HepG2 (cell line): ENCODE results near the gene CARMIL3. TPM values are rescaled to one million over a fixed set of nuclear protein-coding genes. Genes with fewer than 3 reads are reported as not detected.

Experiments used
- ARID2 ChIP-seq: sonication (generic); formaldehyde crosslinking; IDR thresholded peaks from 2 replicates; pipeline ENCODE4 v1.8.1; 2022; ENCODE audit warnings: mild to moderate bottlenecking, missing genetic modification reagents, borderline replicate concordance
- ATF3 ChIP-seq: sonication (generic); formaldehyde crosslinking; IDR thresholded peaks from 2 replicates; pipeline ENCODE4 v1.4.0; 2020; ENCODE audit warnings: missing genetic modification reagents
- FOXA1 ChIP-seq, 2 experiments: fragments of 450-650 bp in 1 of 2; sonication (generic) in 1 of 2; formaldehyde crosslinking in 1 of 2; IDR thresholded peaks; 2 replicates each; pipeline versions ENCODE4 v1.4.0 to v1.6.1; 2016 to 2020; ENCODE audit warnings: missing genetic modification reagents in 1 of 2
- GABPB1 ChIP-seq: IDR thresholded peaks from 2 replicates; pipeline ENCODE4 v1.6.1; 2016; ENCODE audit warnings: mild to moderate bottlenecking, missing genetic modification reagents, moderate library complexity, missing compliant biosample characterization
- GPN1 ChIP-seq: sonication (generic); formaldehyde crosslinking; IDR thresholded peaks from 2 replicates; pipeline ENCODE4 v1.5.1; 2020; ENCODE audit warnings: missing genetic modification reagents, borderline replicate concordance
- ISL2 ChIP-seq: sonication (generic); formaldehyde crosslinking; IDR thresholded peaks from 2 replicates; pipeline ENCODE4 v1.5.0; 2020; ENCODE audit warnings: missing genetic modification reagents
- MAZ ChIP-seq, 2 experiments: sonication (generic) in 1 of 2; formaldehyde crosslinking in 1 of 2; IDR thresholded peaks; 2 replicates each; pipeline versions ENCODE4 v1.5.0 to v1.6.1; 2012 to 2020; ENCODE audit warnings: low read depth in 2 of 2, mild to moderate bottlenecking in 2 of 2, borderline replicate concordance in 1 of 2, improper control_type of control experiment in 1 of 2, low read length in 1 of 2, missing genetic modification reagents in 1 of 2, moderate library complexity in 1 of 2
- MTERF4 ChIP-seq: sonication (generic); formaldehyde crosslinking; IDR thresholded peaks from 2 replicates; pipeline ENCODE4 v1.8.0; 2023; ENCODE audit warnings: mild to moderate bottlenecking, missing genetic modification reagents
- NR2F2 ChIP-seq: IDR thresholded peaks from 2 replicates; pipeline ENCODE4 v1.6.1; 2012; ENCODE audit warnings: low read depth, inconsistent platforms, borderline replicate concordance
- PHF5A ChIP-seq: IDR thresholded peaks from one replicate; pipeline ENCODE4 v1.6.1; 2018; ENCODE audit warnings: low read depth, missing genetic modification reagents; ENCODE audit not compliant: unreplicated experiment
- REST ChIP-seq, 2 experiments: IDR thresholded peaks; 2 replicates each; pipeline ENCODE4 v1.6.1; 2011 to 2012; ENCODE audit warnings: low read length in 2 of 2, borderline replicate concordance in 1 of 2, low read depth in 1 of 2, mild to moderate bottlenecking in 1 of 2, moderate library complexity in 1 of 2
- RNF2 ChIP-seq: fragments of 450-650 bp; conservative IDR thresholded peaks from 2 replicates; pipeline ENCODE4 v1.6.1; 2016; ENCODE audit warnings: low read depth
- SIX4 ChIP-seq: sonication (generic); formaldehyde crosslinking; IDR thresholded peaks from 2 replicates; pipeline ENCODE4 v1.4.0; 2020; ENCODE audit warnings: missing genetic modification reagents
- SMARCE1 ChIP-seq: fragments of 450-650 bp; IDR thresholded peaks from 2 replicates; pipeline ENCODE4 v1.6.1; 2017; ENCODE audit warnings: borderline replicate concordance
- SP4 ChIP-seq: sonication (generic); formaldehyde crosslinking; IDR thresholded peaks from 2 replicates; pipeline ENCODE4 v1.8.1; 2023; ENCODE audit warnings: mild to moderate bottlenecking, missing genetic modification reagents
- THRA ChIP-seq: sonication (generic); formaldehyde crosslinking; IDR thresholded peaks from 2 replicates; pipeline ENCODE4 v1.4.0; 2020; ENCODE audit warnings: missing genetic modification reagents, borderline replicate concordance
- ZBTB38 ChIP-seq: sonication (generic); formaldehyde crosslinking; IDR thresholded peaks from 2 replicates; pipeline ENCODE4 v1.5.1; 2020; ENCODE audit warnings: mild to moderate bottlenecking, missing genetic modification reagents
- ZFAT ChIP-seq: sonication (generic); formaldehyde crosslinking; conservative IDR thresholded peaks from 2 replicates; pipeline ENCODE4 v1.8.1; 2023; ENCODE audit warnings: missing genetic modification reagents, inconsistent platforms
- ZIK1 ChIP-seq: sonication (generic); formaldehyde crosslinking; IDR thresholded peaks from 2 replicates; pipeline ENCODE4 v1.5.0; 2020; ENCODE audit warnings: mild to moderate bottlenecking, low read depth, missing genetic modification reagents, borderline replicate concordance
- ZNF431 ChIP-seq: sonication (generic); formaldehyde crosslinking; IDR thresholded peaks from 2 replicates; pipeline ENCODE4 v1.9.0; 2022; ENCODE audit warnings: missing genetic modification reagents, low read depth, mild to moderate bottlenecking, borderline replicate concordance
- ZNF513 ChIP-seq: sonication (generic); formaldehyde crosslinking; conservative IDR thresholded peaks from 2 replicates; pipeline ENCODE4 v1.5.0; 2020; ENCODE audit warnings: missing genetic modification reagents
- ZNF740 ChIP-seq: sonication (generic); formaldehyde crosslinking; IDR thresholded peaks from 2 replicates; pipeline ENCODE4 v1.4.0; 2020; ENCODE audit warnings: missing genetic modification reagents
- polyA plus RNA-seq, 8 experiments: library from polyadenylated mRNA; depleted of rRNA in 3 of 8; stranded (reverse) in 7 of 8; unstranded in 1 of 8; fragments of >200 nt; fragmentation: Illumina TruSeq in 4 of 8; extraction: Trizol in 4 of 8; gene quantifications; 2 replicates each; pipeline versions ENCODE4 v1.2.1 to v1.2.3, GENCODE V29; 2011 to 2016; ENCODE audit warnings: low read depth in 4 of 8, missing spikeins in 1 of 8, mixed read lengths in 1 of 8; ENCODE audit not compliant: insufficient read depth in 1 of 8
- total RNA-seq, 5 experiments: library from RNA; depleted of rRNA; stranded (reverse); fragments of >200 nt; fragmentation: Illumina TruSeq; extraction: Trizol; gene quantifications; 2 replicates each; pipeline ENCODE4 v1.2.3, GENCODE V29; 2016; ENCODE audit warnings: low read depth in 1 of 5

CARMIL3 gene
- total and polyA plus RNA-seq, 2 of the 13 experiments (the other 11 are each of a cell fraction or from before 2014, with no cell fraction given) = 0.27 to 0.55 TPM

- TF ChIP-seq REST (IDR thresholded peaks at IDR 0.05; ENCODE audit: borderline replicate concordance in 1 of 2, low read depth in 1 of 2, low read length in 2 of 2) = no peak
- no peak for TF ChIP-seq SIX4
- no peak for TF ChIP-seq FOXA1 (IDR thresholded peaks at IDR 0.05)
- no peak for TF ChIP-seq FOXA1 (CRISPR knock-in tag; IDR thresholded peaks at IDR 0.05)
- no peak for TF ChIP-seq ZNF513
- TF ChIP-seq ZNF431 = no peak
- no peak for TF ChIP-seq MTERF4 (CRISPR knock-in tag)
- TF ChIP-seq PHF5A = no peak
- TF ChIP-seq MAZ (IDR thresholded peaks at IDR 0.05; ENCODE audit: borderline replicate concordance, low read depth, low read length) = no peak
- no peak for TF ChIP-seq MAZ (CRISPR knock-in tag; IDR thresholded peaks at IDR 0.05; ENCODE audit: low read depth)
- TF ChIP-seq NR2F2 = no peak
- TF ChIP-seq ZFAT (CRISPR knock-in tag) = no peak
- TF ChIP-seq THRA (CRISPR knock-in tag) = no peak
- TF ChIP-seq ARID2 (CRISPR knock-in tag) = 0 out of 2 replicates have a peak, but pooled peaks have one; percentile 26
- no peak for TF ChIP-seq GPN1
- TF ChIP-seq ATF3 (CRISPR knock-in tag) = no peak
- no peak for TF ChIP-seq SMARCE1
- TF ChIP-seq RNF2 = no peak
- TF ChIP-seq SP4 (CRISPR knock-in tag) = no peak
- 0 out of 2 replicates have a peak, but pooled peaks have one; percentile 35 for TF ChIP-seq ISL2 (CRISPR knock-in tag)
- peak; percentile 44; the same call in 1 of the 2 replicates for TF ChIP-seq ZBTB38 (CRISPR knock-in tag)
- TF ChIP-seq ZIK1 (CRISPR knock-in tag) = no peak
- no peak for TF ChIP-seq GABPB1 (CRISPR knock-in tag)
- no peak for TF ChIP-seq ZNF740 (CRISPR knock-in tag)
Measured at GRCh38 chr14:24110060-24110459, 58.3 kb downstream of the CARMIL3 start (continued).
